K562 (cell line): Measurements from ENCODE around the gene HFE. TPM values are rescaled to one million over a fixed set of nuclear protein-coding genes. Genes with fewer than 3 reads are reported as not detected.

Experiments
- ADNP ChIP-seq: fragments of 200-800 bp; sonication (Bioruptor generic); IDR thresholded peaks from 2 replicates; pipeline ENCODE4 v1.6.1; 2016; ENCODE audit warnings: missing genetic modification characterization, missing compliant biosample characterization
- ARID3A ChIP-seq: IDR thresholded peaks from 2 replicates; pipeline ENCODE4 v1.6.1; 2012; ENCODE audit warnings: low read depth, low read length, improper control_type of control experiment, borderline replicate concordance
- CTCF ChIP-seq, 3 experiments: IDR thresholded peaks in 2 of 3; conservative IDR thresholded peaks in 1 of 3; 2 replicates each; pipeline ENCODE4 v1.5.1; 2011 to 2012; ENCODE audit warnings: low read length in 3 of 3, mild to moderate bottlenecking in 3 of 3, control low read depth in 2 of 3, improper control_type of control experiment in 1 of 3, inconsistent platforms in 1 of 3, low read depth in 1 of 3, mixed read lengths in 1 of 3, moderate library complexity in 1 of 3; ENCODE audit not compliant: insufficient read depth in 2 of 3
- E2F8 ChIP-seq: fragments of 450-650 bp; IDR thresholded peaks from 2 replicates; pipeline ENCODE4 v1.7.1; 2018; ENCODE audit warnings: mild to moderate bottlenecking, low read depth; ENCODE audit not compliant: partially characterized antibody
- ESRRA ChIP-seq: fragments of 450-650 bp; IDR thresholded peaks from 2 replicates; pipeline ENCODE4 v1.6.1; 2014; ENCODE audit warnings: low read depth, mild to moderate bottlenecking, moderate library complexity, borderline replicate concordance
- EZH2 ChIP-seq: IDR thresholded peaks from 2 replicates; pipeline ENCODE4 v1.6.1; 2012; ENCODE audit warnings: low read depth, mild to moderate bottlenecking, inconsistent platforms, low read length, borderline replicate concordance
- LARP7 ChIP-seq: fragments of 450-650 bp; IDR thresholded peaks from 2 replicates; pipeline ENCODE4 v1.6.1; 2016
- NBN ChIP-seq: fragments of 450-650 bp; IDR thresholded peaks from 2 replicates; pipeline ENCODE4 v1.6.1; 2016; ENCODE audit warnings: low read depth, mild to moderate bottlenecking
- NFIC ChIP-seq: fragments of 450-650 bp; IDR thresholded peaks from 2 replicates; pipeline ENCODE4 v1.6.1; 2017; ENCODE audit warnings: mild to moderate bottlenecking, inconsistent platforms
- PCBP1 ChIP-seq: fragments of 200-400 bp; formaldehyde crosslinking; IDR thresholded peaks from 2 replicates; pipeline ENCODE4 v1.6.1; 2018; ENCODE audit warnings: mild to moderate bottlenecking, low read depth, low read length; ENCODE audit not compliant: poor library complexity, severe bottlenecking
- PHTF2 ChIP-seq: fragments of 250-450 bp; sonication (Bioruptor Pico); IDR thresholded peaks from 2 replicates; pipeline ENCODE4 v1.5.0; 2021; ENCODE audit warnings: mild to moderate bottlenecking
- RAD21 ChIP-seq, 2 experiments: fragments of 250-450 bp in 1 of 2; fragments of 450-650 bp in 1 of 2; sonication (Bioruptor Pico) in 1 of 2; formaldehyde crosslinking in 1 of 2; IDR thresholded peaks in 1 of 2; conservative IDR thresholded peaks in 1 of 2; 2 replicates each; pipeline versions ENCODE4 v1.4.0 to v1.8.0; 2020 to 2022; ENCODE audit warnings: mild to moderate bottlenecking in 2 of 2, moderate library complexity in 1 of 2
- RB1 ChIP-seq: fragments of 450-650 bp; IDR thresholded peaks from 2 replicates; pipeline ENCODE4 v1.6.1; 2017; ENCODE audit warnings: low read depth, mild to moderate bottlenecking
- SMARCA5 ChIP-seq: fragments of 450-650 bp; IDR thresholded peaks from 2 replicates; pipeline ENCODE4 v1.6.1; 2016
- STAG1 ChIP-seq: sonication (generic); formaldehyde crosslinking; IDR thresholded peaks from 2 replicates; pipeline ENCODE4 v1.5.0; 2020; ENCODE audit warnings: missing genetic modification reagents, borderline replicate concordance
- TARDBP ChIP-seq: fragments of 450-650 bp; IDR thresholded peaks from 2 replicates; pipeline ENCODE4 v1.6.1; 2016
- TRIM24 ChIP-seq, 2 experiments: fragments of 450-650 bp; IDR thresholded peaks; 2 replicates each; pipeline ENCODE4 v1.6.1; 2016
- U2AF1 ChIP-seq: fragments of 200-400 bp; formaldehyde crosslinking; optimal IDR thresholded peaks from 2 replicates; pipeline ENCODE3; 2017; ENCODE audit warnings: mild to moderate bottlenecking, low read depth, low read length, moderate library complexity
- ZC3H11A ChIP-seq: IDR thresholded peaks from 2 replicates; pipeline ENCODE4 v1.6.1; 2012; ENCODE audit warnings: low read depth, low read length, improper control_type of control experiment
- ZFP30 ChIP-seq: fragments of 250-450 bp; sonication (Bioruptor Pico); IDR thresholded peaks from 2 replicates; pipeline ENCODE4 v1.8.0; 2022; ENCODE audit warnings: moderate library complexity, mild to moderate bottlenecking, inconsistent platforms, borderline replicate concordance
- ZKSCAN3 ChIP-seq: fragments of 250-450 bp; sonication (Bioruptor Pico); IDR thresholded peaks from 2 replicates; pipeline ENCODE4 v1.4.0; 2020
- ZNF274 ChIP-seq: IDR thresholded peaks from 2 replicates; pipeline ENCODE4 v1.6.1; 2011; ENCODE audit warnings: low read depth, mild to moderate bottlenecking, low read length, moderate library complexity, borderline replicate concordance
- polyA plus RNA-seq, 8 experiments: library from polyadenylated mRNA; depleted of rRNA in 4 of 8; stranded (reverse) in 5 of 8; unstranded in 3 of 8; fragments of >200 nt; fragmentation: Nextera tagmentation in 2 of 8; fragmentation: Illumina TruSeq in 1 of 8; extraction: Ambion mirVana in 2 of 8; extraction: Trizol in 1 of 8; gene quantifications; 2 replicates each; pipeline versions ENCODE4 v1.2.1 to v1.2.3, GENCODE V29; 2011 to 2014; ENCODE audit warnings: inconsistent platforms in 1 of 8, missing spikeins in 1 of 8
- total RNA-seq, 7 experiments: library from RNA; depleted of rRNA in 6 of 7; stranded (reverse); fragments of >200 nt in 6 of 7; fragmentation: Illumina TruSeq in 2 of 7; extraction: Trizol in 2 of 7; gene quantifications; 2 replicates each; pipeline versions ENCODE4 v1.2.1 to v1.2.3, GENCODE V29; 2011 to 2021; ENCODE audit warnings: low replicate concordance in 1 of 7

The HFE gene
- total and polyA plus RNA-seq, 9 of the 15 experiments (the other 6 are each of a cell fraction or from before 2014, with no cell fraction given): 0.14 to 1.2 (median 0.76) TPM

GRCh38 chr6:26064619-26065257 is 22.5 kb upstream of the HFE start (continued):
- TF ChIP-seq CTCF (IDR thresholded peaks at IDR 0.05 in 2 of 3, conservative IDR thresholded peaks at IDR 0.05 in 1 of 3; ENCODE audit: insufficient read depth in 2 of 3, low read depth in 1 of 3, low read length in 3 of 3) (peak; percentile 71 to 83 (median 82)), STAG1 (CRISPR knock-in tag) (peak; percentile 84; the same call in 1 of the 2 replicates), ESRRA (peak; percentile 74; the same call in 1 of the 2 replicates), E2F8 (peak; percentile 30), EZH2 (no peak), TRIM24 (IDR thresholded peaks at IDR 0.05) (0 out of 4 replicates have a peak, but pooled peaks have one; percentile 25 to 40), U2AF1 (no peak), ZKSCAN3 (no peak), NFIC (0 out of 2 replicates have a peak, but pooled peaks have one; percentile 9), ZC3H11A (0 out of 2 replicates have a peak, but pooled peaks have one; percentile 59), PHTF2 (CRISPR knock-in tag) (0 out of 2 replicates have a peak, but pooled peaks have one; percentile 24), ZFP30 (no peak), NBN (peak; percentile 87; the same call in 1 of the 2 replicates), ADNP (peak; percentile 72; the same call in 1 of the 2 replicates), SMARCA5 (peak; percentile 98), TARDBP (0 out of 2 replicates have a peak, but pooled peaks have one; percentile 44), LARP7 (0 out of 2 replicates have a peak, but pooled peaks have one; percentile 45), ARID3A (0 out of 2 replicates have a peak, but pooled peaks have one; percentile 48), RAD21 (CRISPR knock-in tag; conservative IDR thresholded peaks at IDR 0.05 in 1 of 2, IDR thresholded peaks at IDR 0.05 in 1 of 2) (peak; percentile 84 to 86), PCBP1 (no peak), RB1 (peak; percentile 63; the same call in 1 of the 2 replicates), ZNF274 (no peak)
